ES-I3 (cell line): Measurements from ENCODE around the gene ILRUN.
"Not testable (repeated sequence)": the region's sequence is repeated elsewhere in the genome, so short reads cannot be mapped to it uniquely, and the experiment has no call there.

Source experiments
- H3K36me3 ChIP-seq: 2 replicates; pipeline ENCODE4 v1.6.1; 2013; ENCODE audit warnings: mild to moderate bottlenecking, low read length, control low read depth, moderate library complexity; ENCODE audit not compliant: insufficient read depth
- H3K4me1 ChIP-seq: 2 replicates; pipeline ENCODE4 v1.6.1; 2013; ENCODE audit warnings: mild to moderate bottlenecking, control low read depth, low read length; ENCODE audit not compliant: insufficient read depth
- H3K9ac ChIP-seq: 2 replicates; pipeline ENCODE4 v1.6.1; 2013; ENCODE audit warnings: low read depth, mild to moderate bottlenecking, low read length, moderate library complexity
- H3K9me3 ChIP-seq: 2 replicates; pipeline ENCODE4 v1.6.1; 2013; ENCODE audit warnings: mild to moderate bottlenecking, low read length, moderate library complexity; ENCODE audit not compliant: control insufficient read depth, insufficient read depth

Gene ILRUN

DNA sequence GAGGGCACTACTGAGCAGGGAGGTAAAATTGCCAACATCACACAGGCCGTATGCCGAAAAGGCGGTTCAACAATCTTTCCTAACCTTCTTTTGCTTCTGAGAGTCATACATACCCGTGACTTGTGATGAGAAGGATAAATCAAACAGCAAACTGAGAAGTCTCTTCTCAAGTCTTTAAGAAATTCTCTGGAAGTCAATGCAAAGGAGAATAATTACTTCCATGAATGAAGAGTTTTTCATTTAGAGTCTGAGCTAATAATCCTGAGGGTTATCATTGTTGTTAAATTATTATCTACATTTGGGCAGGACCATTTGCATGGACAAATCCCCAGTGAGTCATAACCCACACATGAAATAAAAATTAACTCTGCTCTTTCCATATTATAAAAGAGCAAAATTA, 22.4 kb upstream of the ILRUN start:
- Histone ChIP-seq H3K4me1 (peaks cover 16% of the 10 kb centered on the region; the same call in 1 of the 2 replicates), H3K36me3 (no peaks in the 10 kb centered on the region), H3K9ac (peak overlapping the region; percentile 2; the same call in 1 of the 2 replicates), H3K9me3 (no peaks in the 10 kb centered on the region)

DNA sequence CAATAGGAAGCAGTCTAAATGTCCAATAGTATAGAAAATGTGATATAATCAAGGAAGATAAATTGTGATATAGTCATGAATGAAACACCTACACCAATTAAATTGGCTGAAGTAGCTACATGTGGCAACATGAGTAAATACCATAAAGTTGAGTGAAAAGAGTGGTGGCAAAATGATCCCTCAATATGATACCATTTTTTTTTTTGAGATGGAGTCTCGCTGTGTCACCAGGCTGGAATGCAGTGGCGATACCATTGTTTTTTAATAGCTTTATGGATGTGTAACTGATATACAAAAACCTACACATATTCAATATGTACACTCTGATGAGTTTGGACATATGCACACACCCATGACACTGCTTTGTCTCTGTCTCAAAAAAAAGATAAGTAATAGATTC, 20.9 kb upstream of the ILRUN start:
- H3K36me3 ChIP-seq = no peaks in the 10 kb centered on the region
- no peak overlapping the region for H3K9ac ChIP-seq
- peaks cover 8% of the 10 kb centered on the region; the same call in 1 of the 2 replicates for H3K4me1 ChIP-seq
- H3K9me3 ChIP-seq = no peaks in the 10 kb centered on the region

DNA sequence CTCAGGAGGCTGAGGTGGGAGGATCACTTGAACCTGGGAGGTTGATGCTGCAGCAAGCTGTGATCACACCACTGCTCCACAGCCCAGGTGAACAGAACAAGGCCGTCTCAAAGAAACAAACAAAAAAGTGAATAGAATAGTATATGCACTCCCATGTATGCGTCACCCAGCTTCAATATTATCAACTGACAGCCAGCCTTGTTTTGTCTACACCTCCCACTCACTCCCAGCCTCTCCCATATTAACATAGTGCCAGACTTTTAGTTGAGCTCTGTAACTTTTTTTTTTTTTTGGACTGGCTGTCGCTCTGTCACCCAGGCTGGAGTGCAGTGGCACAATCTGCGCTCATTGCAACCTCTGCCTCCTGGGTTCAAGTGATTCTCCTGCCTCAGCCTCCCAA, 18.1 kb upstream of the ILRUN start:
- Histone ChIP-seq H3K36me3 (no peaks in the 10 kb centered on the region), H3K9ac (no peak overlapping the region), H3K9me3 (no peaks in the 10 kb centered on the region), H3K4me1 (peaks cover 7% of the 10 kb centered on the region)

DNA sequence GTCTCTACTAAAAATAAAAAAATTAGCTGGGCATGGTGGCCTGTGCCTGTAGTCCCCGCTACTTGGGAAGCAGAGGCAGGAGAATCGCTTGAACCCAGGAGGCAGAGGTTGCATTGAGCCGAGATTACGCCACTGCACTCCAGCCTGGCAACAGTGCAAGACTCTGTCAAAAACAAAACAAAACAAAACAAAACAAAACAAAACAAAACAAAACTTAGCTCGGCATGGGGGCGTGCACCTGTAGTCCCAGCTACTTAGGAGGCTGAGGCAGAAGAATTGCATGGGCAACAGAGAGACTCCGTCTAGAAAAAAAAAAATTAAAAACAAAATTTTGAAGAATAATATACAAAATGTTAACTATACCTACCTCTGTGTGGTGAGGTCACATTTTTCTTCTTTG, 16.3 kb upstream of the ILRUN start:
- not testable (repeated sequence) for H3K36me3 ChIP-seq, H3K4me1 ChIP-seq, H3K9me3 ChIP-seq, H3K9ac ChIP-seq

DNA sequence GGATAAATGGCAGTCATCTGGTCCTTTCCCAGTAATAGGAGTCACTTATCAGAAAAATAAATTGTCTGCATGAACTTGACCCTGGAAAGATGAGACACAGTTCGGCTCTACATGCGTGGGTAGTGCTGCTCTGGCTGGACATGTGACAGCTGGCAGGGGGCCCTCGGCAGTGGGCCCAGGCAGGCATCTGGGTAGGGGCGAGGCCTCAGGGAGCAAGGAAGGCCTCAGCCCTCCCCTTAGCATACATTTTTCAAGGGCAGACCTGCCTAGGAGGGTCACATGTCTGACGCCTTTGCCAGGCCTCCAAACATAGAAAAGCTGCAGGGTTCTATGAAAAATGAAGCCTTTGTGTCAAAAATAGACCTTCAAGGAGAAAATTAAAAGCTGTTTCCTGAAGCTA, 12.8 kb upstream of the ILRUN start:
- H3K9me3 ChIP-seq = no peaks in the 10 kb centered on the region
- no peaks in the 10 kb centered on the region for H3K36me3 ChIP-seq
- no peak overlapping the region for H3K9ac ChIP-seq
- H3K4me1 ChIP-seq = peaks cover 6% of the 10 kb centered on the region; the same call in 1 of the 2 replicates

DNA sequence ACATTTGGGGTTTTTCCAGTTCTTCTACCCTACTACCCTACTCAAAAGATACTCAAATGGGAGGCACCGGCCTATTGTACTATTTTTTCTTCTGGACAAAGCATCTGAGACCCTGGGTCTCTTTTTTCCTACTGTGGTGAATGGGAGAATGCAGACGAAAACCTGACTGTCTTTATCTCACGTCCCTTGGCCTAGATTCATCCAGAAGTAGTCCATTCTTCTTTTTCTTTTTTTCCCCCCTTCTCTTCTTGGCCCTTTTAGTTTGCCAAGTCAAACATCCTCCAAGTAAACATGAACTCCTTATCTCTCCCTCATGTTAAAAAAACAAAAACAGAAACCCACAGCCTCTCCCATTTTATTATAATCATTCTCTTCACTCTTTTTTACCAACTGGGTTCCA, 8.7 kb upstream of the ILRUN start:
- Histone ChIP-seq H3K4me1 (peaks cover 6% of the 10 kb centered on the region; the same call in 1 of the 2 replicates), H3K9ac (no peak overlapping the region), H3K9me3 (no peaks in the 10 kb centered on the region), H3K36me3 (no peaks in the 10 kb centered on the region)

DNA sequence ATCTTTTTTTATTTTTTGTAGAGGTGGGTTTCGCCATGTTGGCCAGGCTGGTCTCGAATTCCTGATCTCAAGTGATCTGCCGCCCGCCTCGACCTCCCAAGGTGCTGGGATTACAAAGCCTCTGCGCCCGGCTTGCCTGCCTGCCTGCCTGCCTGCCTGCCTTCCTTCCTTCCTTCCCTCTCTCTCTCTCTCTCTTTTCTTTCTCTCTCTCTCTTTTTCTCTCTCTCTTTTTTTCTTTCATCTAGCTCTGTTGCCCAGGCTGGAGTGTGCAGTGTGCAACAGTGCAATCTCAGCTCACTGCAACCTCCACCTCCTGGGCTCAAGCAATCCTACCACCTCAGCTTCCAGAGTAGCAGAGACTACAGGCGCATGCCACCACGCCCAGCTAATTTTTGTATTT, 4.6 kb upstream of the ILRUN start:
- no peak overlapping the region for H3K9ac ChIP-seq
- H3K36me3 ChIP-seq = no peaks in the 10 kb centered on the region
- no peaks in the 10 kb centered on the region for H3K4me1 ChIP-seq
- H3K9me3 ChIP-seq = no peaks in the 10 kb centered on the region

DNA sequence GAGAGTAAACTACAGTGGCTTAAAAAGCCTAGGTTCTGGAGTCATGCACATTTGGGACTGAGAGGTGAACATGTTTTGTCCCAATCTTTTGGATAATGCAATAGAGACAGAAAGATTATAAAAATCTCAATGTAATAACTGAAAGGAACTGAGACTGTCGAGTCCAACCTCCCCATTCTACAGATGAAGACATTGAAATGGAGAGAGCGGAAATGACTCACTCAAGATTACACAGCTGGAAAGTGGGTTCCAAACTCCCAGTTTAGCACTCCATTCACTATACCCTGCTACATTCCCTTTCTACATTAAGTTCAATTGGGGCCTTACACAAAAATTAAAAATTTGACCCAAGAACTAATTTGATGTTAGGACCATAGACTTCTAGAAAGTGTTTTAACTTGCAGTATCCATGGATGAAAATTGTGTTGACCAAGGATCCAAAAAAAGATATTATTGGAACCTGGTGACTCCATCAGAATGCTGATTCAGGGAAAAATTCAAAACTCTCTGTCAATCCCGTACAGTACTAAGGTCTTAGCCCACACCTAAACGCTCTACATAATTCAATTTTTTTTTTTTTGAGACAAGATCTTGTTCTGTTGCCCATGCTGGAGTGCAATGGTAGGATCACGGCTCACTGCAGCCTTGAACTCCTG, 1.5 kb upstream of the ILRUN start:
- H3K4me1 ChIP-seq = peaks cover 5% of the 10 kb centered on the region; the same call in 1 of the 2 replicates
- no peak overlapping the region; the same call in 1 of the 2 replicates for H3K9ac ChIP-seq
- no peaks in the 10 kb centered on the region for H3K36me3 ChIP-seq

DNA sequence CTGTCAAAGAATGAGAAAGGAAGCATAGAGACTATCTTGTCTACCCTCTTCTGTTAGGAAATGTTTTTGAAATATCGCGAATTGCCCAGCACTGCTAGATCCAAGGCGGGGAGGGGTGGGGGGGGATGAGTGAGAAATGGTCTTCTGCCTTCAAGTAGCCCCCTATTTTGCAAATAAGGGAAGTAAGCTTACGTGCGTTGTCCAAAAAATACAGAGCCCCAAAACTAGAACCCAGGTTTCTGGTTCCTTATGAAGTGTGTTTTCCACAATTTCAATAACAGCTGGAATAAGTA, 923 bp upstream of the ILRUN start:
- Histone ChIP-seq H3K36me3 (no peaks in the 10 kb centered on the region), H3K4me1 (peaks cover 5% of the 10 kb centered on the region; the same call in 1 of the 2 replicates), H3K9ac (peak overlapping the region; percentile 54; the same call in 1 of the 2 replicates), H3K9me3 (no peaks in the 10 kb centered on the region)

More for the DNA sequence above, 1.5 kb upstream of the ILRUN start:
- H3K9me3 ChIP-seq = no peaks in the 10 kb centered on the region

DNA sequence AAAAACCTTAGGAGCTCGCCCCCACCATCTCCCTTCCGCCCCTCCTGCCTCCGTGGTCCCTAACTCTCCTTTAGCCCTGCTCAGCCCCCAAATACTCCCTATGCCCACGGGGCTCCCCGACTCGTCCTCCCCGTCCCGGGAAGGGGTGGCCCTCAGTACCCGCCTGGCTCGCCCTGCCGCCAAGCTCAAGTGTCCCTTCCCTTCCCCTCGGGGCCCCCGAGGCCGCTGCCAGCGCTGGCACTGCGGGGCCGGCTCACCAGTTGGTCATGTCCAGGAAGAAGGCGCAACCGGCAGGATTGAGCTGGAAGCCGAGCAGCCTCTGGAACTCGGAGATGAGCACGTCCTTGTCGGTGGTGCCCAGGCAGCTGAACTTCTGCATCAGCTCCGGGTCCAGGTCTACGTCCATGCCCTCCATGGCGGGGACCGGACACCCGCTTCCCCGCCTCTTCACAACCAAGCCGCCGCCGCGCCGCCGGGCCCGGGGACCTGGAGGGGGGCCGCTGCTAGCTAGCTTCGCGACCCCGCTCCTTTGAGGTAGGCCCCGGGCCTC, 303 bp downstream of the ILRUN start:
- peaks cover 5% of the 10 kb centered on the region; the same call in 1 of the 2 replicates for H3K4me1 ChIP-seq
- H3K36me3 ChIP-seq = no peaks in the 10 kb centered on the region

DNA sequence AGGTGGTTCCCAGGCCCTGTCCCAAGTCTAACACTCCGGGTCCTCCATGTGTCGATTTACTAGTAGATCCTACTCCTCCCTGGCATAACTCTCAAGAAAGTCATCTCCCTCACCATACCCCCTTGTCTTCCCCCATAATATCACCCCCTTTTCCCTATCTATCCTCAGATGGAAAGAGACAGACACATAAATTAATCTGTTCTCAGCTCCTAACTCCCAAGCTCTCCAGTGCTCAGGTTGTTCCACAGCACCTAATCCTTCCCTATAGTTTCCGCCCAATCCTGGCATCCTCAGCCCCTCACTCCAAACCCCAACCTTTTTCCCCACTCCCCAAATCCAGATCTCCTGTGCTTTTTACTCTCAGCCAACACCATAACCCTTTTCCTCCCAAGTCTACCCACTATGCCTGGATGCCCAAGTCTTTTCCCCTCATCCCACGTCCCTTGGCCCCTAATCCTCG, 808 bp downstream of the ILRUN start:
- no peaks in the 10 kb centered on the region for H3K9me3 ChIP-seq
- H3K36me3 ChIP-seq = no peaks in the 10 kb centered on the region
- peak overlapping the region; percentile 98 for H3K9ac ChIP-seq
- H3K4me1 ChIP-seq = peaks cover 5% of the 10 kb centered on the region; the same call in 1 of the 2 replicates

More for the DNA sequence above, 303 bp downstream of the ILRUN start:
- H3K9ac ChIP-seq = peak overlapping the region; percentile 98
- no peaks in the 10 kb centered on the region for H3K9me3 ChIP-seq

DNA sequence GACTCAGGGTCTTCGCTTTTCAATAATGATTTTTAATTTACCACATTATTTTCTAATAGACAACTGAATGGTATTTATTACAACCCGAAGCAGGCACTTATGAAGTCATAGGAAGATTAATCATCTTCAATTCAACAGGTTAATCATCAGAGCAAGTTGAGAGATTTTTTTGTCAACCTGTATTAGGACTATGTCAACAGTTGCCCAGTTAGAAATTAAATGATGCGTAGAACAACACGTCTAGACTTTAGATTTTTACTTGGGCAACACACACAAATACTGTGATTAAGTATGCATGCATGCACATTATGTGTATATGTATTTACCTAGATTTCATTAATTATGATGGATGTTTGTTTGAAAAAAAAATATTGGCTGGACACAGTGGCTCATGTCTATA, 4.3 kb downstream of the ILRUN start:
- Histone ChIP-seq H3K9ac (no peak overlapping the region), H3K9me3 (no peaks in the 10 kb centered on the region), H3K36me3 (no peaks in the 10 kb centered on the region), H3K4me1 (peaks cover 5% of the 10 kb centered on the region; the same call in 1 of the 2 replicates)

DNA sequence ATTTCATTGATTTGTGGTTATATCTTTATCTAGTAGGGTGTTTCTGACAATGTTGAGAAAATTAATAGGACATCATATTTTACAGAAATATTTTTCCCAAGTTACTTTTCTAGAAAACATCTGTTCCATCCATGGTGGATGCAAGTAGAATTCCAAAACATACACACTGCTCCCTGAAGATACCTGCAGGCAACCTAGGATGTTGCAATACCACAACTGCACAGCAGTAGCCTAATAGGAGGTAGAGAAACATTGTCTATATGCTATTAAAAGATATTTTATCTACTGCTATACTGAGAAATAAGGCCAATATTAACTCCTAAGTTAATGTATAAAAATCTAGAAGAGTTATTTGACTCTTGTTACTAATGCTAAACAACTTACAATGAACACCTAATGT, 6.8 kb downstream of the ILRUN start:
- no peaks in the 10 kb centered on the region for H3K36me3 ChIP-seq
- H3K9me3 ChIP-seq = no peaks in the 10 kb centered on the region
- H3K9ac ChIP-seq = no peak overlapping the region
- H3K4me1 ChIP-seq = no peaks in the 10 kb centered on the region

DNA sequence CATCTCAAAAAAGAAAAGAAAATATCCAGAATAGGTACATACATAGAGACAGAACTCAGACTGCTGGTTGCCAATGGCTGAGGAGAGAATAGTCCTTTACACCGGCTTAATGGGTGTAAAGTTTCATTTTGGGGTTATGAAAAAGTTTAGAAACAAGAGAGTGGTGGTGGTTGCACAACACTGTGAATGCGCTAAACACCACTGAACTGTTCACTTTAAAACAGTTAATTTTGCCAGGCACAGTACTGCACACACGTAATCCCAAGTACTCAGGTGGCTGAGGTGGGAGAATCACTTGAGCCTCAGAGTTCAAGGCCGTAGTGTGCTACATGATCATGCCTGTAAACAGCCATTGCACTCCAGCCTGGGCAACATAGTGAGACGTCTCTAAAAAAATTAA, 7.6 kb downstream of the ILRUN start:
- Histone ChIP-seq H3K4me1 (no peaks in the 10 kb centered on the region), H3K36me3 (no peaks in the 10 kb centered on the region), H3K9ac (no peak overlapping the region), H3K9me3 (no peaks in the 10 kb centered on the region)

DNA sequence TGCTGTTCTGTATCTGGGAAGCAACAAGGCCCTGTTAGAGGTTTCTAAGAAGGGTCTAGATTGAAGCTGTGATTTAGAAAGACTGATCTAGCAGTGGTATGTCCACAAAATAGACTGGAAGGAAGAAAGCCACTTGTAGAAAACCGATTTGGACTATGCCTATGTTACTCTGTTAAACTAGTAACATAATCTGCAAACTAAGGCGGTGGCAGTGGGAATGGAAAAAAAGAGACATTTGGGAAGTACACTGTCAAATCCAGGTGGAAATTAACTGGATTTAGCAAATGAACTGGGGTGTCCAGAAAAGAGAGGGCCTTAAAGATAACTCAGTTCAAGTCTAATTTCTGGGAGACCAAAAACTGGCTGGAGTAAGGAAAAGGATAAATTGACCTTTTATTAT, 11.6 kb downstream of the ILRUN start:
- H3K36me3 ChIP-seq = no peaks in the 10 kb centered on the region
- no peaks in the 10 kb centered on the region for H3K9me3 ChIP-seq
- no peak overlapping the region for H3K9ac ChIP-seq
- H3K4me1 ChIP-seq = peaks cover under 1% of the 10 kb centered on the region; the same call in 1 of the 2 replicates
